ENCODE data around the gene GRAMD4. TPM values are rescaled to one million over a fixed set of nuclear protein-coding genes. Genes with fewer than 3 reads are reported as not detected.

GRAMD4 gene
- total RNA-seq, 1 experiment from 2014 or later = 25.3 TPM

- intact Hi-C loops (cut with micrococcal nuclease) = no loop called here
- ChIA-PET CTCF (no interaction called here), POLR2A (ENCODE audit: unreplicated experiment) (no interaction called here)
- no peaks in the 10 kb centered on the region for H4K20me1 ChIP-seq (ENCODE audit: low read length)
- ATAC-seq (no peak), DNase-seq (no peak)
- H3K9me3 ChIP-seq (ENCODE audit: low read length) = no peaks in the 10 kb centered on the region
- H3K4me1 ChIP-seq (ENCODE audit: insufficient read depth, low read length) = peaks cover 15% of the 10 kb centered on the region
- no peaks in the 10 kb centered on the region for H3K36me3 ChIP-seq (ENCODE audit: low read depth, low read length)
- no TSS peak for BruUV-seq (replicated peaks)
- H3F3A ChIP-seq (ENCODE audit: low read length, unreplicated experiment) = no peaks in the 10 kb centered on the region
- H3K9ac ChIP-seq (ENCODE audit: low read length) = no peak overlapping the region
- H3K27me3 ChIP-seq (ENCODE audit: low read length) = no peaks in the 10 kb centered on the region
- H3K4me3 ChIP-seq (ENCODE audit: low read length) = no peak overlapping the region
- TF ChIP-seq CTCF (conservative IDR thresholded peaks at IDR 0.05; ENCODE audit: low read depth, low read length) (no peak), EZH2 (IDR thresholded peaks at IDR 0.05; ENCODE audit: low read length, unreplicated experiment) (no peak), EZH2phosphoT487 (IDR thresholded peaks at IDR 0.05; ENCODE audit: borderline replicate concordance, low read length) (no peak)
- no peaks in the 10 kb centered on the region for H3K9me2 ChIP-seq (replicated peaks; ENCODE audit: low read length)
- H3K27ac ChIP-seq (ENCODE audit: low read length) = no peak overlapping the region
- H2AFZ ChIP-seq (ENCODE audit: low read length) = no peak overlapping the region
- no peaks in the 10 kb centered on the region for H3K79me2 ChIP-seq (ENCODE audit: low read length)
- H3K4me2 ChIP-seq (ENCODE audit: low read length) = no peak overlapping the region
Observed at GRCh38 chr22:46598224-46598623, 22.0 kb upstream of the GRAMD4 start.

GRCh38 chr22:46598737-46599424, 21.3 kb upstream of the GRAMD4 start:
- Histone ChIP-seq H3K27ac (ENCODE audit: low read length) (no peak overlapping the region), H3K27me3 (ENCODE audit: low read length) (no peaks in the 10 kb centered on the region), H3K9me2 (replicated peaks; ENCODE audit: low read length) (no peaks in the 10 kb centered on the region), H3K9me3 (ENCODE audit: low read length) (no peaks in the 10 kb centered on the region), H3K79me2 (ENCODE audit: low read length) (no peaks in the 10 kb centered on the region), H3K4me3 (ENCODE audit: low read length) (no peak overlapping the region), H4K20me1 (ENCODE audit: low read length) (no peaks in the 10 kb centered on the region), H3K9ac (ENCODE audit: low read length) (no peak overlapping the region), H3K4me1 (ENCODE audit: insufficient read depth, low read length) (peaks cover 15% of the 10 kb centered on the region), H3K4me2 (ENCODE audit: low read length) (no peak overlapping the region), H3F3A (ENCODE audit: low read length, unreplicated experiment) (no peaks in the 10 kb centered on the region), H3K36me3 (ENCODE audit: low read depth, low read length) (no peaks in the 10 kb centered on the region), H2AFZ (ENCODE audit: low read length) (no peak overlapping the region)
- intact Hi-C loops (cut with micrococcal nuclease) = no loop called here
- no peak for ATAC-seq
- CTCF ChIA-PET = no interaction called here
- BruUV-seq (replicated peaks) = no TSS peak
- TF ChIP-seq EZH2phosphoT487 (IDR thresholded peaks at IDR 0.05; ENCODE audit: borderline replicate concordance, low read length) = no peak
- POLR2A ChIA-PET (ENCODE audit: unreplicated experiment) = no interaction called here
- DNase-seq = no peak

- no peaks in the 10 kb centered on the region for H3K79me2 ChIP-seq (ENCODE audit: low read length)
- H3K9ac ChIP-seq (ENCODE audit: low read length) = no peak overlapping the region
- no peak overlapping the region for H3K27ac ChIP-seq (ENCODE audit: low read length)
- no peaks in the 10 kb centered on the region for H3K9me2 ChIP-seq (replicated peaks; ENCODE audit: low read length)
- intact Hi-C loops (cut with micrococcal nuclease) = no loop called here
- CTCF ChIA-PET = no interaction called here
- POLR2A ChIA-PET (ENCODE audit: unreplicated experiment) = no interaction called here
- no peaks in the 10 kb centered on the region for H3K27me3 ChIP-seq (ENCODE audit: low read length)
- no peak overlapping the region for H3K4me2 ChIP-seq (ENCODE audit: low read length)
- no peaks in the 10 kb centered on the region for H4K20me1 ChIP-seq (ENCODE audit: low read length)
- BruUV-seq (replicated peaks) = no TSS peak
- ATAC-seq (no peak), DNase-seq (no peak)
- no peaks in the 10 kb centered on the region for H3K9me3 ChIP-seq (ENCODE audit: low read length)
- H3K4me1 ChIP-seq (ENCODE audit: insufficient read depth, low read length) = peaks cover 15% of the 10 kb centered on the region
- H3K36me3 ChIP-seq (ENCODE audit: low read depth, low read length) = no peaks in the 10 kb centered on the region
- H2AFZ ChIP-seq (ENCODE audit: low read length) = no peak overlapping the region
- no peaks in the 10 kb centered on the region for H3F3A ChIP-seq (ENCODE audit: low read length, unreplicated experiment)
- TF ChIP-seq EZH2phosphoT487 (IDR thresholded peaks at IDR 0.05; ENCODE audit: borderline replicate concordance, low read length) (no peak), EZH2 (IDR thresholded peaks at IDR 0.05; ENCODE audit: low read length, unreplicated experiment) (no peak), CTCF (conservative IDR thresholded peaks at IDR 0.05; ENCODE audit: low read depth, low read length) (no peak)
- H3K4me3 ChIP-seq (ENCODE audit: low read length) = no peak overlapping the region
Observed at GRCh38 chr22:46600273-46600796, 19.9 kb upstream of the GRAMD4 start.
